Caco-2 (cell line): ENCODE results near the gene GFOD1. TPM values are rescaled to one million over a fixed set of nuclear protein-coding genes. Genes with fewer than 3 reads are reported as not detected.

Source experiments
- BruUV-seq: library from RNA; stranded (reverse); fragments of 400-500 nt; replicated peaks from 2 replicates; lab custom pipeline; 2021; lab: Mats Ljungman, UMichigan
- CTCF ChIA-PET: fragments of 300-600 bp; sonication (Branson Sonifier 250); formaldehyde crosslinking; loops from one replicate; lab custom pipeline; 2022; ENCODE audit warnings: antibody characterized with exemption; lab: Charles Lee
- POLR2A ChIA-PET: fragments of 300-600 bp; sonication (Branson Sonifier 250); formaldehyde crosslinking; loops from one replicate; lab custom pipeline; 2022; ENCODE audit warnings: antibody characterized with exemption; lab: Charles Lee
- DNase-seq, 2 experiments: peaks; one replicate each; pipeline versions ENCODE4 v3.0.0 to v3.0.0-alpha.2; 2020 to 2022
- H3K27me3 ChIP-seq: replicated peaks from 2 replicates; pipeline ENCODE4 v1.6.0; 2011; ENCODE audit warnings: low read length; ENCODE audit not compliant: control insufficient read depth, insufficient read depth
- H3K36me3 ChIP-seq: 2 replicates; pipeline ENCODE4 v1.5.1; 2011; ENCODE audit warnings: low read length; ENCODE audit not compliant: control insufficient read depth, insufficient read depth
- H3K4me1 ChIP-seq: fragments of 250-450 bp; sonication (Bioruptor Pico); 2 replicates; pipeline ENCODE4 v1.5.1; 2020; ENCODE audit warnings: mild to moderate bottlenecking
- H3K4me3 ChIP-seq: 2 replicates; pipeline ENCODE4 v1.5.1; 2011; ENCODE audit warnings: low read depth, mild to moderate bottlenecking, control low read depth, low read length
- H3K9me3 ChIP-seq: fragments of 250-450 bp; sonication (Bioruptor Pico); 2 replicates; pipeline ENCODE4 v1.5.1; 2020; ENCODE audit warnings: mild to moderate bottlenecking, moderate library complexity
- H3K27ac Mint-ChIP-seq: one replicate; pipeline ENCODE4 v1.8.0; 2022; ENCODE audit warnings: mixed read lengths; ENCODE audit not compliant: unreplicated experiment
- H3K27me3 Mint-ChIP-seq: one replicate; pipeline ENCODE4 v1.8.0; 2022; ENCODE audit warnings: mixed read lengths; ENCODE audit not compliant: insufficient read depth, unreplicated experiment
- H3K36me3 Mint-ChIP-seq: one replicate; pipeline ENCODE4 v1.8.0; 2022; ENCODE audit warnings: mild to moderate bottlenecking, mixed read lengths; ENCODE audit not compliant: insufficient read depth, unreplicated experiment
- H3K4me1 Mint-ChIP-seq: one replicate; pipeline ENCODE4 v1.8.0; 2022; ENCODE audit warnings: low read depth, mixed read lengths; ENCODE audit not compliant: unreplicated experiment
- H3K4me3 Mint-ChIP-seq: one replicate; pipeline ENCODE4 v1.8.0; 2022; ENCODE audit warnings: mild to moderate bottlenecking, moderate library complexity, mixed read lengths; ENCODE audit not compliant: unreplicated experiment
- H3K9me3 Mint-ChIP-seq: one replicate; pipeline ENCODE4 v1.8.0; 2022; ENCODE audit warnings: mixed read lengths; ENCODE audit not compliant: unreplicated experiment
- CTCF ChIP-seq, 2 experiments: fragments of 200-600 bp in 1 of 2; IDR thresholded peaks; 1 replicate in 1 of 2; 2 replicates in 1 of 2; pipeline versions ENCODE4 v1.5.1 to v1.8.0; 2011 to 2022; ENCODE audit warnings: antibody characterized with exemption in 1 of 2, control low read depth in 1 of 2, inconsistent platforms in 1 of 2, low read depth in 1 of 2, low read length in 1 of 2, mild to moderate bottlenecking in 1 of 2, moderate library complexity in 1 of 2; ENCODE audit not compliant: insufficient read depth in 1 of 2, severe bottlenecking in 1 of 2, unreplicated experiment in 1 of 2
- intact Hi-C: fragments of 100-400 bp; cut with micrococcal nuclease; formaldehyde crosslinking; loops from one replicate; pipeline ENCODE4 v1.10.0; 2022; ENCODE audit not compliant: unreplicated experiment
- total RNA-seq: library from RNA; stranded (reverse); gene quantifications from 2 replicates; pipeline ENCODE4 v1.2.3, GENCODE V29; 2022

Gene GFOD1
- total RNA-seq, 1 experiment from 2014 or later, result 0.84 TPM

GRCh38 chr6:13488015-13488895 is 855 bp upstream of the GFOD1 start:
- intact Hi-C loops, result loop anchor here (5.0 kb wide), 1 partner anchor 84 kb away; the partner anchor contains the start of gene SIRT5
- Histone ChIP-seq H3K4me3 (peak overlapping the region; percentile 39; the same call in 1 of the 2 replicates), H3K4me1 (peaks cover 4% of the 10 kb centered on the region; the same call in 1 of the 2 replicates), H3K36me3 (no peaks in the 10 kb centered on the region), H3K27me3 (peaks cover 4% of the 10 kb centered on the region; the same call in 1 of the 2 replicates), H3K9me3 (no peaks in the 10 kb centered on the region)
- CTCF ChIA-PET, result interaction anchor here (0.6 kb wide), 1 partner anchor 27 kb away, joined by 3 read pairs; no protein-coding TSS in a partner anchor
- Mint-ChIP-seq H3K4me3 (peak overlapping the region; percentile 78), H3K9me3 (no peaks in the 10 kb centered on the region), H3K27me3 (peaks cover 36% of the 10 kb centered on the region), H3K36me3 (no peaks in the 10 kb centered on the region), H3K27ac (no peak overlapping the region), H3K4me1 (peaks cover 7% of the 10 kb centered on the region)
- peak in 1 of 2 experiments; percentile 20 for DNase-seq
- BruUV-seq, result no TSS peak
- POLR2A ChIA-PET, result interaction anchor here (0.6 kb wide), 2 partner anchors 40 to 209 kb away, joined by 5 to 6 read pairs; no protein-coding TSS in a partner anchor
- no peak for TF ChIP-seq CTCF (IDR thresholded peaks at IDR 0.05; ENCODE audit: insufficient read depth in 1 of 2, low read depth in 1 of 2, low read length in 1 of 2, severe bottlenecking in 1 of 2, unreplicated experiment in 1 of 2)

- peaks cover 7% of the 10 kb centered on the region for H3K4me1 Mint-ChIP-seq
- H3K27ac Mint-ChIP-seq, result no peak overlapping the region
- BruUV-seq, result no TSS peak
- DNase-seq, result peak in 1 of 2 experiments; percentile 35
- peak overlapping the region; percentile 78 for H3K4me3 Mint-ChIP-seq
- intact Hi-C loops, result loop anchor here (5.0 kb wide), 1 partner anchor 86 kb away; the partner anchor contains the start of gene SIRT5
- H3K36me3 Mint-ChIP-seq, result no peaks in the 10 kb centered on the region
- no peak for TF ChIP-seq CTCF (IDR thresholded peaks at IDR 0.05; ENCODE audit: insufficient read depth in 1 of 2, low read depth in 1 of 2, low read length in 1 of 2, severe bottlenecking in 1 of 2, unreplicated experiment in 1 of 2)
- Histone ChIP-seq H3K27me3 (peaks cover 4% of the 10 kb centered on the region; the same call in 1 of the 2 replicates), H3K4me3 (peak overlapping the region; percentile 56), H3K4me1 (peaks cover 4% of the 10 kb centered on the region; the same call in 1 of the 2 replicates), H3K9me3 (no peaks in the 10 kb centered on the region), H3K36me3 (no peaks in the 10 kb centered on the region)
- H3K9me3 Mint-ChIP-seq, result no peaks in the 10 kb centered on the region
- POLR2A ChIA-PET, result no interaction called here
- CTCF ChIA-PET, result interaction anchor here (1.3 to 1.8 kb wide), 2 partner anchors 50 to 88 kb away, joined by 3 to 12 read pairs; partner anchors contain the start of gene SIRT5
- H3K27me3 Mint-ChIP-seq, result peaks cover 39% of the 10 kb centered on the region
Observed at GRCh38 chr6:13486679-13487121, 700 bp downstream of the GFOD1 start.

GRCh38 chr6:13485923-13486562 is 1.4 kb downstream of the GFOD1 start:
- DNase-seq, result no peak
- no TSS peak for BruUV-seq
- peak overlapping the region; percentile 56 for H3K4me3 ChIP-seq
- no peak for TF ChIP-seq CTCF (IDR thresholded peaks at IDR 0.05; ENCODE audit: insufficient read depth in 1 of 2, low read depth in 1 of 2, low read length in 1 of 2, severe bottlenecking in 1 of 2, unreplicated experiment in 1 of 2)
- H3K4me1 Mint-ChIP-seq, result peaks cover 7% of the 10 kb centered on the region
- H3K27me3 Mint-ChIP-seq, result peaks cover 35% of the 10 kb centered on the region
- CTCF ChIA-PET, result interaction anchor here (1.3 to 1.8 kb wide), 2 partner anchors 51 to 89 kb away, joined by 3 to 12 read pairs; partner anchors contain the start of gene SIRT5
- peaks cover 4% of the 10 kb centered on the region; the same call in 1 of the 2 replicates for H3K27me3 ChIP-seq
- H3K36me3 ChIP-seq, result no peaks in the 10 kb centered on the region
- no peaks in the 10 kb centered on the region for H3K9me3 Mint-ChIP-seq
- H3K9me3 ChIP-seq, result no peaks in the 10 kb centered on the region
- no peaks in the 10 kb centered on the region for H3K36me3 Mint-ChIP-seq
- no peak overlapping the region for H3K27ac Mint-ChIP-seq
- POLR2A ChIA-PET, result no interaction called here
- intact Hi-C loops, result loop anchor here (5.0 kb wide), 1 partner anchor 86 kb away; the partner anchor contains the start of gene SIRT5
- peaks cover 4% of the 10 kb centered on the region; the same call in 1 of the 2 replicates for H3K4me1 ChIP-seq
- H3K4me3 Mint-ChIP-seq, result peak overlapping the region; percentile 78
